T1000 (cell line): Measurements from ENCODE around the gene UBB.

Source experiments
- DNase-seq: peaks from one replicate; lab custom pipeline; 2025; ENCODE audit warnings: mixed read lengths; lab: John Stamatoyannopoulos, UW

The UBB gene

GRCh38 chr17:16418685-16419068 lies 37.8 kb downstream of the UBB start:
- no peak for DNase-seq

GRCh38 chr17:16419074-16419928 lies 38.4 kb downstream of the UBB start:
- peak; percentile 58 for DNase-seq

GRCh38 chr17:16419929-16420271 lies 39.0 kb downstream of the UBB start:
- peak; percentile 58 for DNase-seq

DNA sequence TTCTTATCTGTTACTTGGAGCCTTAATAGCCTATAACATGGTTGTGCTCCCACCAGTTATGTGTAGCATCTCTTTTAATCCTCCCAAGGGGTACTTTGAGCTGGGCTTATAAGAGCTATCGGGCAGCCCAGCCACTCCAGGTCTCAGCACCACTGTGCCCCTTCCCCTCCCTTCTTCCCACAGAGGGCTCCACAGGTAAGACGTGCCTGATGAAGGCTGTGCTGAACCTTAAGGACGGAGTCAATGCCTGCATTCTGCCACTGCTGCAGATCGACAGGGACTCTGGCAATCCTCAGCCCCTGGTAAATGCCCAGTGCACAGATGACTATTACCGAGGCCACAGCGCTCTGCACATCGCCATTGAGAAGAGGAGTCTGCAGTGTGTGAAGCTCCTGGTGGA lies 41.5 kb downstream of the UBB start:
- no peak for DNase-seq

DNA sequence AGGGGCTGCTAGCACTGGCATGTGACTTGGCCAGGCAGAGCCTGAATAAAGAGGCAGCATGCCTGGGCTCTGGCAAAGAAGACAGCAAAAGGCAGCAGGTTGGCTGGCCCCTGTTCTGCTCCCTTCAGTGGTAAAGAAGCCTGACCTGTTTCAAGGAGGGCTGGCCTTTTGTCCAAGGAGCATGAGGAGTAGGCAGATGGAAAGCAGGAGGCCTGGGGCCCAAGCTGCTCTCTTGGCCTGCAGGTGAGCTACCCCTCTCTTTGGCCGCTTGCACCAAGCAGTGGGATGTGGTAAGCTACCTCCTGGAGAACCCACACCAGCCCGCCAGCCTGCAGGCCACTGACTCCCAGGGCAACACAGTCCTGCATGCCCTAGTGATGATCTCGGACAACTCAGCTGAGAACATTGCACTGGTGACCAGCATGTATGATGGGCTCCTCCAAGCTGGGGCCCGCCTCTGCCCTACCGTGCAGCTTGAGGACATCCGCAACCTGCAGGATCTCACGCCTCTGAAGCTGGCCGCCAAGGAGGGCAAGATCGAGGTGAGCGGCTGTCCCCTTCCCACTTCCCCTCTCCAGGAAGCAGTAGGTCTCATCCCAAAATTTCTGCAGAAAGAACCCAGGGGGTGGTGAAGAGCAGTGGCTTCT lies 42.5 kb downstream of the UBB start:
- no peak for DNase-seq

DNA sequence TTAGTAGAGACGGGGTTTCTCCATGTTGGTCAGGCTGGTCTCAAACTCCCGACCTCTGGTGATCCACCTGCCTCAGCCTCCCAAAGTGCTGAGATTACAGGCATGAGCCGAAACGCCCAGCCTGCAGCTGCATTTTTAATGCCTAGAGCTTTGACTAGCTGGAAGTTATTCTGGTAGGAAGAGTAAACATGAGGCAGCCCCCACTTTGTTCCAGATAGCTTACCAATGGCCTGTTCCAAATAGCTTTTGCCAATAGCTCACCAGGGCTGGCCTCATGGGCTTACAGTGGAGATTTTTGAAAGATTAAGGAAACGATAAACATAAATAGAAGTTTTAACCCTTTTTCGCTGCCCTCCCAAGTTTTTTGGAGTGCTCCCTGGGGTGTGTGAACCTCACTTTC lies 44.3 kb downstream of the UBB start:
- no peak for DNase-seq

- no peak for DNase-seq
Measured at GRCh38 chr17:16425698-16426659, 45.1 kb downstream of the UBB start.

GRCh38 chr17:16427020-16427419 lies 46.1 kb downstream of the UBB start:
- DNase-seq, result no peak

- DNase-seq, result no peak
Measured at GRCh38 chr17:16428098-16428882, 47.4 kb downstream of the UBB start.

- DNase-seq, result no peak
Measured at GRCh38 chr17:16429083-16429482, 48.2 kb downstream of the UBB start.

DNA sequence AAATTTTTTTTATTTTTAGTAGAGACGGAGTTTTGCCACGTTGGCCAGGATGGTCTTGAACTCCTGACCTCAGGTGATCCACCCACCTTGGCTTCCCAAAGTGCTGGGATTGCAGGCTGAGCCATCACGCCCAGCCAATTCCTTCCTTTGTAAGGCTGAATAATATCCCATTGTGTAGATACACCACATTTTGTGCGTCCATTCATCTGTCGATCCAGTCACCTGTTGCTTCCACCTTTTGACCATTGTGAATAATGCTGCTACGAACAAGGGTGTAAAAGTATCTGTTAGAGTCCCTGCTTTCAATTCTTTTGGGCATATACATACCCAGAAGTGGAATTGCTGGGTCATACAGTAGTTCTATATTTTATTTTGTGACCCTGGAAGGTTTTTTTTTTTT lies 49.8 kb downstream of the UBB start:
- DNase-seq, result no peak

DNA sequence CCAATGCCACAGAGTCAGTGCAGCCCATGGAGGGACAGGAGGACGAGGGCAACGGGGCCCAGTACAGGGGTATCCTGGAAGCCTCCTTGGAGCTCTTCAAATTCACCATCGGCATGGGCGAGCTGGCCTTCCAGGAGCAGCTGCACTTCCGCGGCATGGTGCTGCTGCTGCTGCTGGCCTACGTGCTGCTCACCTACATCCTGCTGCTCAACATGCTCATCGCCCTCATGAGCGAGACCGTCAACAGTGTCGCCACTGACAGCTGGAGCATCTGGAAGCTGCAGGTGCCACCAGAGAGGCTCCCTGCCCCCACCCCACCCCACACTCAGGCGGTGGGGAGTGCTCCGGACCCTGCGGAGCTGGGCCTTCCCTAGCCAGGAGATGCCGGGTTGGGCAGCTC lies 51.1 kb downstream of the UBB start:
- no peak for DNase-seq
